Prostate gland (tissue), 2 donors: ENCODE results near the gene HECW1.

ENCODE experiments used
- CTCF ChIP-seq, 4 experiments: fragments of 200-600 bp in 2 of 4; fragments of 450-650 bp in 2 of 4; sonication (generic) in 2 of 4; IDR thresholded peaks; 1 replicate in 3 of 4; 2 replicates in 1 of 4; pipeline ENCODE4 v1.5.1; 2016 to 2019; ENCODE audit warnings: antibody characterized with exemption in 4 of 4, mild to moderate bottlenecking in 2 of 4, moderate library complexity in 2 of 4
- POLR2A ChIP-seq: fragments of 450-650 bp; IDR thresholded peaks from one replicate; pipeline ENCODE4 v1.6.1; 2016; ENCODE audit warnings: antibody characterized with exemption, mild to moderate bottlenecking

GRCh38 chr7:43283706-43284105, 171.3 kb downstream of the HECW1 start:
- TF ChIP-seq CTCF (IDR thresholded peaks at IDR 0.05) (no peak), POLR2A (no peak)
